GM21619 (cell line): ENCODE results near the gene FRMD4A.

Source experiments
- ATAC-seq: cut with Tn5 transposase; IDR thresholded peaks from one replicate; pipeline ENCODE4 v1.9.1; 2021; ENCODE audit not compliant: unreplicated experiment

FRMD4A gene

GRCh38 chr10:14024329-14025202 lies 306.2 kb downstream of the FRMD4A start:
- ATAC-seq: no peak

GRCh38 chr10:14023673-14024328 lies 306.9 kb downstream of the FRMD4A start:
- ATAC-seq: no peak

GRCh38 chr10:14022954-14023672 lies 307.6 kb downstream of the FRMD4A start:
- ATAC-seq: no peak

- ATAC-seq: no peak
These were observed 308.7 kb downstream of the FRMD4A start for GRCh38 chr10:14022052-14022451.

- ATAC-seq: no peak
These were observed 310.6 kb downstream of the FRMD4A start for GRCh38 chr10:14020037-14020664.

GRCh38 chr10:14017467-14017866 lies 313.3 kb downstream of the FRMD4A start:
- ATAC-seq: no peak

GRCh38 chr10:14016931-14017333 lies 313.8 kb downstream of the FRMD4A start:
- ATAC-seq: no peak

GRCh38 chr10:14016011-14016536 lies 314.6 kb downstream of the FRMD4A start:
- ATAC-seq: no peak

- ATAC-seq: no peak
These were observed 316.3 kb downstream of the FRMD4A start for GRCh38 chr10:14014423-14014822.

GRCh38 chr10:14010769-14011574 lies 319.8 kb downstream of the FRMD4A start:
- no peak for ATAC-seq

GRCh38 chr10:14010101-14010558 lies 320.6 kb downstream of the FRMD4A start:
- ATAC-seq: no peak

GRCh38 chr10:14009371-14010100 lies 321.2 kb downstream of the FRMD4A start:
- no peak for ATAC-seq

GRCh38 chr10:14008740-14009080 lies 322.0 kb downstream of the FRMD4A start:
- no peak for ATAC-seq

GRCh38 chr10:14004536-14004935 lies 326.2 kb downstream of the FRMD4A start:
- no peak for ATAC-seq

GRCh38 chr10:14003517-14004184 lies 327.1 kb downstream of the FRMD4A start:
- ATAC-seq: no peak

GRCh38 chr10:14001298-14002040 lies 329.3 kb downstream of the FRMD4A start:
- no peak for ATAC-seq

GRCh38 chr10:13998163-13998835 lies 332.4 kb downstream of the FRMD4A start:
- ATAC-seq: no peak

GRCh38 chr10:13997650-13998049 lies 333.1 kb downstream of the FRMD4A start:
- no peak for ATAC-seq
